ENCODE measurements around the gene SGMS1. TPM values are rescaled to one million over a fixed set of nuclear protein-coding genes. Genes with fewer than 3 reads are reported as not detected.

The SGMS1 gene
- total RNA-seq, 1 donor from 2014 or later = 24.1 TPM

DNA sequence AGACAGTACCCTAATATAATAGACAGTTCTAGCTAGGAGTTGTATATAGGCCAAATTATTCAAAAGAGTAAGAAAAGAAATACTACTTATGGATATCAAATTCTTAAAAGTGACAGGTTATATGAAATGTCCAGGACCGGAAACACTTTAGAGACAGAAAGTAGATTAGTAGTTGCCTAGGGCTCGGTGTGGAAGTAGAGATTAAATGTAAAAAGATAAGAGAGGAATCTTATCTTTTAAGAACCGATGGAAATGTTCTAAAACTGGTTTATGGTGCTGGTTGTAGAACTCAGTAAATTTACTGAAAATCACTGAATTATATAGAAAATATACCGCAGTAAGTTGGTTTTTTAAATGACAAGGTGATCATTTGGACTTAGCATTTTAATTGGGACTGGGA lies 224.9 kb downstream of the SGMS1 start:
- Mint-ChIP-seq H3K36me3 (ENCODE audit: unreplicated experiment) (no peaks in the 10 kb centered on the region), H3K27ac (ENCODE audit: unreplicated experiment) (no peak overlapping the region), H3K4me1 (ENCODE audit: low read depth, unreplicated experiment) (peaks cover 4% of the 10 kb centered on the region), H3K27me3 (ENCODE audit: unreplicated experiment) (peaks cover 3% of the 10 kb centered on the region), H3K9me3 (ENCODE audit: unreplicated experiment) (no peaks in the 10 kb centered on the region), H3K4me3 (ENCODE audit: unreplicated experiment) (no peak overlapping the region)
- TF ChIP-seq, protein P1, sequence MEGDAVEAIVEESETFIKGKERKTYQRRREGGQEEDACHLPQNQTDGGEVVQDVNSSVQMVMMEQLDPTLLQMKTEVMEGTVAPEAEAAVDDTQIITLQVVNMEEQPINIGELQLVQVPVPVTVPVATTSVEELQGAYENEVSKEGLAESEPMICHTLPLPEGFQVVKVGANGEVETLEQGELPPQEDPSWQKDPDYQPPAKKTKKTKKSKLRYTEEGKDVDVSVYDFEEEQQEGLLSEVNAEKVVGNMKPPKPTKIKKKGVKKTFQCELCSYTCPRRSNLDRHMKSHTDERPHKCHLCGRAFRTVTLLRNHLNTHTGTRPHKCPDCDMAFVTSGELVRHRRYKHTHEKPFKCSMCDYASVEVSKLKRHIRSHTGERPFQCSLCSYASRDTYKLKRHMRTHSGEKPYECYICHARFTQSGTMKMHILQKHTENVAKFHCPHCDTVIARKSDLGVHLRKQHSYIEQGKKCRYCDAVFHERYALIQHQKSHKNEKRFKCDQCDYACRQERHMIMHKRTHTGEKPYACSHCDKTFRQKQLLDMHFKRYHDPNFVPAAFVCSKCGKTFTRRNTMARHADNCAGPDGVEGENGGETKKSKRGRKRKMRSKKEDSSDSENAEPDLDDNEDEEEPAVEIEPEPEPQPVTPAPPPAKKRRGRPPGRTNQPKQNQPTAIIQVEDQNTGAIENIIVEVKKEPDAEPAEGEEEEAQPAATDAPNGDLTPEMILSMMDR (IDR thresholded peaks at IDR 0.05; ENCODE audit: partially characterized antibody, unreplicated experiment) = no peak
- no peak for DNase-seq

DNA sequence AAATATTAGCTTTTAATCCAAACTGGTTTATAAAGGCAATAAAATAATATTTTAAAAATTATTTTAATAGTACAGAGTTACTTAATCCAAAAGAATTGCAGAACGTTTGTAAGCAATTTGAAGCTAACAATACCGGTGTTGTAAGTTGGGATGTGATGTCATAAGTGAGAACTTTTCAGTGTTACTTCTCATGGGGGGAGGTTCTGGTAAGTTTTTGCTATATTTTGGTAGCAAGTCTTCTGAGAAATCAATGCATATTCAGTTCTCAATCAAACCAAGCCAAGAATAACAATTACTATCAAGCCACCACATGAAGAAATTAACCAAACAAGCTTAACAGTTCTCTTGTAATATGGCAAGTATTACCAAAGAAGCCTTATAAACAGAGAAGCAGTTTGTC lies 225.4 kb downstream of the SGMS1 start:
- Mint-ChIP-seq H3K27ac (ENCODE audit: unreplicated experiment) (no peak overlapping the region), H3K9me3 (ENCODE audit: unreplicated experiment) (no peaks in the 10 kb centered on the region), H3K4me1 (ENCODE audit: low read depth, unreplicated experiment) (peaks cover 3% of the 10 kb centered on the region), H3K4me3 (ENCODE audit: unreplicated experiment) (no peak overlapping the region), H3K27me3 (ENCODE audit: unreplicated experiment) (peaks cover 3% of the 10 kb centered on the region), H3K36me3 (ENCODE audit: unreplicated experiment) (no peaks in the 10 kb centered on the region)
- TF ChIP-seq, protein P1 (IDR thresholded peaks at IDR 0.05; ENCODE audit: partially characterized antibody, unreplicated experiment) = no peak
- no peak for DNase-seq

DNA sequence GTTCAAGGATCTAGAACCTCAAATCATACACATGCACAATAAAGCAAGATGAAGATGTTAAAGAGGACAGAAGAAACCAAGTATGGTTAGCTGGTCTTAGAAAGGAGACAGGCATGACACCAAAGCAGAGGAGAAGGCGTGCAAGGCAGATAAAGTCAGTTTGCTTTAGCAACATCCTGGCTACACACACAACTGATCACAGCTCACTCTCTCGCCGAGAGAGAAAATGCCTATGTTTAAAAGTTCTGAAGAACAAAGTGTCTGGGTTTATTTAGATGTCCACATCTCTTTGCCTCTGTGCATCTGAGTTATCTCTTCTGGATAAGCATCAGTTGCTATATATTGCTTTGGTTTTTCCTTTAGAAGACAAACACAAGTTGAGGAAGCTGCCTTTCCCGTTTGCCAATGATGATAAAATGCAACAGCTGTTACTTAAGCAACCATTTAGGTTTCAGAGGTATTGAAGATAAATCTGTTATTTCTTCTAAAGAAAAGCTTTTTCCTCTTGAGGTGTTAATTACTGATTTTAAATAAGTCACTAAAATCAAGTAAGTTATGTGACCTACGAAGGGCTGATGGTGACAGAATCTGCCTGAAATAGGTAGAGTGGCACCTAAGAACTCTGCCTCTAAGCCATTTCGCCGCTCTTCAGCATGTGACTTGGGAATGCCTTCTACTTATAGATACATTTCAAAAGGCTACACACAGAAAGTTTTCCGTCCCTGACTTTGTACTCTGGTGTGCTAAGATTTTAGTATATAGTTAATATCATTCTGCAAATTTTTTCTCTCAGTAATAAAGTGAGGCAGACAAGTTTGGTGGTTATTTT lies 226.2 kb downstream of the SGMS1 start:
- TF ChIP-seq, protein P1 (IDR thresholded peaks at IDR 0.05; ENCODE audit: partially characterized antibody, unreplicated experiment) = no peak
- no peaks in the 10 kb centered on the region for H3K9me3 Mint-ChIP-seq (ENCODE audit: unreplicated experiment)
- H3K36me3 Mint-ChIP-seq (ENCODE audit: unreplicated experiment) = no peaks in the 10 kb centered on the region
- DNase-seq = no peak
- peaks cover 3% of the 10 kb centered on the region for H3K4me1 Mint-ChIP-seq (ENCODE audit: low read depth, unreplicated experiment)
- H3K27me3 Mint-ChIP-seq (ENCODE audit: unreplicated experiment) = peaks cover 3% of the 10 kb centered on the region
- H3K27ac Mint-ChIP-seq (ENCODE audit: unreplicated experiment) = no peak overlapping the region
- no peak overlapping the region for H3K4me3 Mint-ChIP-seq (ENCODE audit: unreplicated experiment)

DNA sequence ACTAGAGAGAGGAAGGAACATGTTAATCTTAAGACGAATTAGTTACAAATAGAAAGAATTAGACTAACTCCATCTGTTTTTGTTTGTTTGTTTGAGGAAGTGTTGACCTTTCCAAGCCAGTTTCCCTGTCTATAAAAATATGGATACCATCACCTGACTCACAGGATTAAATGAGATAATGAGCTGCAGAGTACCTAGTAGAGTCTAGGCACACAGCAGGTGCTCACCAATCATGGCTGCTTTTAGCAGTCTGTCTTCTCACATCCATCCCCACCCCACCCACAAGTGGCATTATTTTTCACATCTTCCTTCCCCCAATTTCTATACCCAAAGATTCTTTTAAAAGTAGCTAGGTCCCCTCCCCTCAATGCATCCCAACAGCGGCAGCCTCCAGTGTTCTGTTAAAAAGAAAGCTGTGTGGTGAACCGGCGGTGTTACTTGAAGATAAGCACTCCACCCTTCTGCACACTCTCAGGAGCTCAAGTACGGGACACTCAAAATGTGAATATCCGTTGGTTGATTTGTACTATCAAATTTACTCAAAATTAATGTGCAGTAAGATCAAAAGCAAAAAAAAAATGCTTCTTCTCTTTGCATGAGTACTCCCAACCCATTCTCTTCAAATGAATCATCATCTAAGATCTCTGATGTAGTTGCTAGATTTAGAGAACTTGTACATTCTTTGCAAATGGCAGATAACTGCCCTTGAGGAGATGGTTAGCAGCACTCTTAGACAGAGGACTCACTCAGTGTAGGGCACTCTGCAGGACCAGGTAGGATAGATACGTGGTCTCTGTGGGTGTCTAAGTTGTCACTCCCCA lies 227.1 kb downstream of the SGMS1 start:
- no peak overlapping the region for H3K27ac Mint-ChIP-seq (ENCODE audit: unreplicated experiment)
- H3K9me3 Mint-ChIP-seq (ENCODE audit: unreplicated experiment) = no peaks in the 10 kb centered on the region
- DNase-seq = no peak
- peaks cover 3% of the 10 kb centered on the region for H3K4me1 Mint-ChIP-seq (ENCODE audit: low read depth, unreplicated experiment)
- TF ChIP-seq, protein P1 (IDR thresholded peaks at IDR 0.05; ENCODE audit: partially characterized antibody, unreplicated experiment) = no peak
- H3K27me3 Mint-ChIP-seq (ENCODE audit: unreplicated experiment) = peaks cover 3% of the 10 kb centered on the region
- H3K36me3 Mint-ChIP-seq (ENCODE audit: unreplicated experiment) = no peaks in the 10 kb centered on the region
- H3K4me3 Mint-ChIP-seq (ENCODE audit: unreplicated experiment) = no peak overlapping the region

DNA sequence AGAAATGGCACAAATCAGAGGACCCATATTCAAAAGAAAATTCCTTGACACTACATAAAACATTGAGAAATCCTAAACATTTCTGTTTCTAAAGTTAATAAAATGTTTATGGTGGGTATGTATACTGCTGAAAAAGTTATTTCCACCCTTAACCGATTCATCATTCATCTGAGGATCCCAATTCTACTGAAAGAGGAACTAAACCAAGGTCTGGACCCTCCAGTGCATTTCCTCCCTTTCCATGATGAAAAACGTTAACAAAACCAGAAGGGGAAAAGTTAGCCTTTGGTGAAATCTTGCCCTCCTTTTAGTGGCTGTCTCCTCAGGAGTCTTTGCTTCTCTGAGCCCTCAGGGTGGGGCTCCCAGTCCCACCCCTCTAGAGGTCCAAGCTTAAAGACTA lies 227.9 kb downstream of the SGMS1 start:
- Mint-ChIP-seq H3K27ac (ENCODE audit: unreplicated experiment) (no peak overlapping the region), H3K4me3 (ENCODE audit: unreplicated experiment) (no peak overlapping the region), H3K36me3 (ENCODE audit: unreplicated experiment) (no peaks in the 10 kb centered on the region), H3K4me1 (ENCODE audit: low read depth, unreplicated experiment) (peaks cover 3% of the 10 kb centered on the region), H3K9me3 (ENCODE audit: unreplicated experiment) (no peaks in the 10 kb centered on the region), H3K27me3 (ENCODE audit: unreplicated experiment) (peaks cover 3% of the 10 kb centered on the region)
- no peak for DNase-seq
- TF ChIP-seq, protein P1 (IDR thresholded peaks at IDR 0.05; ENCODE audit: partially characterized antibody, unreplicated experiment) = no peak

Measured in glutamatergic neuron (in vitro differentiated cells).